GM18519 (cell line): ENCODE results near the gene SDHAF3.
"Not testable (repeated sequence)": the region's sequence is repeated elsewhere in the genome, so short reads cannot be mapped to it uniquely, and the experiment has no call there.

Experiments used
- ATAC-seq: cut with Tn5 transposase; IDR thresholded peaks from one replicate; pipeline ENCODE4 v1.9.1; 2021; ENCODE audit warnings: mild to moderate bottlenecking, moderate library complexity; ENCODE audit not compliant: unreplicated experiment, low FRiP score

Gene SDHAF3

GRCh38 chr7:97117372-97118188, at the start of gene SDHAF3:
TSS of gene SDHAF3 (plus strand) at chr7:97117698. CDS start at chr7:97117724, 26 bp downstream.
- ATAC-seq: peak; percentile 89

- ATAC-seq: not testable (repeated sequence)
Observed at GRCh38 chr7:97072025-97072424, 45.5 kb upstream of the SDHAF3 start.

GRCh38 chr7:97075928-97076327, 41.6 kb upstream of the SDHAF3 start:
- no peak for ATAC-seq

- no peak for ATAC-seq
Observed at GRCh38 chr7:97078023-97078969, 39.2 kb upstream of the SDHAF3 start.

GRCh38 chr7:97079300-97079699, 38.2 kb upstream of the SDHAF3 start:
- no peak for ATAC-seq

GRCh38 chr7:97081521-97082300, 35.8 kb upstream of the SDHAF3 start:
- no peak for ATAC-seq

GRCh38 chr7:97088364-97088763, 29.1 kb upstream of the SDHAF3 start:
- no peak for ATAC-seq

GRCh38 chr7:97089771-97090170, 27.7 kb upstream of the SDHAF3 start:
- no peak for ATAC-seq

GRCh38 chr7:97090761-97091353, 26.6 kb upstream of the SDHAF3 start:
- ATAC-seq: no peak

GRCh38 chr7:97094284-97094930, 23.1 kb upstream of the SDHAF3 start:
- ATAC-seq: no peak

- no peak for ATAC-seq
Observed at GRCh38 chr7:97096037-97096436, 21.5 kb upstream of the SDHAF3 start.

- ATAC-seq: no peak
Observed at GRCh38 chr7:97096661-97097060, 20.8 kb upstream of the SDHAF3 start.

- peak; percentile 75 for ATAC-seq
Observed at GRCh38 chr7:97104719-97105238, 12.7 kb upstream of the SDHAF3 start.

- ATAC-seq: no peak
Observed at GRCh38 chr7:97107192-97107800, 10.2 kb upstream of the SDHAF3 start.

GRCh38 chr7:97116308-97116707, 1.2 kb upstream of the SDHAF3 start:
- ATAC-seq: peak; percentile 29

- ATAC-seq: no peak
Observed at GRCh38 chr7:97117035-97117371, 495 bp upstream of the SDHAF3 start.

- no peak for ATAC-seq
Observed at GRCh38 chr7:97118306-97118917, 914 bp downstream of the SDHAF3 start.

GRCh38 chr7:97119747-97120146, 2.2 kb downstream of the SDHAF3 start:
- ATAC-seq: no peak
